HL-60 (cell line): ENCODE results near the gene RUBCNL.

Source experiments
- DNase-seq, 2 experiments: peaks; one replicate each; pipeline ENCODE4 v3.0.0-alpha.2; 2010 to 2020; ENCODE audit warnings: low read depth in 1 of 2, low spot score in 1 of 2
- H3K27ac ChIP-seq: fragments of 250-450 bp; sonication (Bioruptor Pico); replicated peaks from 2 replicates; pipeline ENCODE4 v1.5.1; 2020; ENCODE audit warnings: mild to moderate bottlenecking, moderate library complexity
- H3K27me3 ChIP-seq: fragments of 250-450 bp; sonication (Bioruptor Pico); 2 replicates; pipeline ENCODE4 v1.5.1; 2021; ENCODE audit warnings: mild to moderate bottlenecking, moderate library complexity; ENCODE audit not compliant: insufficient read depth, poor library complexity, severe bottlenecking
- H3K4me3 ChIP-seq: replicated peaks from 2 replicates; pipeline ENCODE4 v1.5.1; 2011; ENCODE audit warnings: mild to moderate bottlenecking, control low read depth, low read length; ENCODE audit not compliant: insufficient read depth
- GABPA ChIP-seq: IDR thresholded peaks from 2 replicates; pipeline ENCODE4 v1.6.1; 2012; ENCODE audit warnings: low read depth
- POLR2AphosphoS5 ChIP-seq: IDR thresholded peaks from 2 replicates; pipeline ENCODE4 v1.6.1; 2012; ENCODE audit warnings: low read depth
- SPI1 ChIP-seq: IDR thresholded peaks from 2 replicates; pipeline ENCODE4 v1.6.1; 2012; ENCODE audit warnings: low read depth, mild to moderate bottlenecking, borderline replicate concordance
- TF ChIP-seq, protein P1 (sequence below): IDR thresholded peaks from 2 replicates; pipeline ENCODE4 v1.6.1; 2012; ENCODE audit warnings: low read depth; ENCODE audit not compliant: insufficient replicate concordance
- TF ChIP-seq, protein P2 (sequence below): IDR thresholded peaks from one replicate; pipeline ENCODE4 v1.5.1; 2011; ENCODE audit warnings: low read length, control low read depth, inconsistent platforms; ENCODE audit not compliant: insufficient read depth

RUBCNL gene

DNA sequence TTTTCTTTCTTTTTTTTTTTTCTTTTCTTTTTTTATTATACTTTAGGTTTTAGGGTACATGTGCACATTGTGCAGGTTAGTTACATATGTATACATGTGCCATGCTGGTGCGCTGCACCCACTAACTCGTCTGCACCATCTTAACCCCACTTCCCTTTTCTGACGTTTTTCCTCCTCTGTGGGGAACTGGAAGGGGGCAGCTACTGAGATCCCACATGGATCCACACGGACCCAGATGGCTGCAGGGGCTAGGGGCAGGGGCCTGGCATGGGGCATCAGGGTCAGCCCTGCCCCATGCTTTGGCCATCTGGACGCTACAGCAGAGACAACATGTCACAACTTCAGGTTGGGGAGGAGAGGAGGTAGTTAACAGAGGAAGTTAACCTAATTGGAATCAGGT lies 54.3 kb downstream of the RUBCNL start:
- no peaks in the 10 kb centered on the region for H3K27me3 ChIP-seq
- DNase-seq = no peak
- H3K27ac ChIP-seq = no peak overlapping the region
- TF ChIP-seq, protein P1, sequence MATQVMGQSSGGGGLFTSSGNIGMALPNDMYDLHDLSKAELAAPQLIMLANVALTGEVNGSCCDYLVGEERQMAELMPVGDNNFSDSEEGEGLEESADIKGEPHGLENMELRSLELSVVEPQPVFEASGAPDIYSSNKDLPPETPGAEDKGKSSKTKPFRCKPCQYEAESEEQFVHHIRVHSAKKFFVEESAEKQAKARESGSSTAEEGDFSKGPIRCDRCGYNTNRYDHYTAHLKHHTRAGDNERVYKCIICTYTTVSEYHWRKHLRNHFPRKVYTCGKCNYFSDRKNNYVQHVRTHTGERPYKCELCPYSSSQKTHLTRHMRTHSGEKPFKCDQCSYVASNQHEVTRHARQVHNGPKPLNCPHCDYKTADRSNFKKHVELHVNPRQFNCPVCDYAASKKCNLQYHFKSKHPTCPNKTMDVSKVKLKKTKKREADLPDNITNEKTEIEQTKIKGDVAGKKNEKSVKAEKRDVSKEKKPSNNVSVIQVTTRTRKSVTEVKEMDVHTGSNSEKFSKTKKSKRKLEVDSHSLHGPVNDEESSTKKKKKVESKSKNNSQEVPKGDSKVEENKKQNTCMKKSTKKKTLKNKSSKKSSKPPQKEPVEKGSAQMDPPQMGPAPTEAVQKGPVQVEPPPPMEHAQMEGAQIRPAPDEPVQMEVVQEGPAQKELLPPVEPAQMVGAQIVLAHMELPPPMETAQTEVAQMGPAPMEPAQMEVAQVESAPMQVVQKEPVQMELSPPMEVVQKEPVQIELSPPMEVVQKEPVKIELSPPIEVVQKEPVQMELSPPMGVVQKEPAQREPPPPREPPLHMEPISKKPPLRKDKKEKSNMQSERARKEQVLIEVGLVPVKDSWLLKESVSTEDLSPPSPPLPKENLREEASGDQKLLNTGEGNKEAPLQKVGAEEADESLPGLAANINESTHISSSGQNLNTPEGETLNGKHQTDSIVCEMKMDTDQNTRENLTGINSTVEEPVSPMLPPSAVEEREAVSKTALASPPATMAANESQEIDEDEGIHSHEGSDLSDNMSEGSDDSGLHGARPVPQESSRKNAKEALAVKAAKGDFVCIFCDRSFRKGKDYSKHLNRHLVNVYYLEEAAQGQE = no peak
- TF ChIP-seq SPI1 = peak; percentile 90
- no peak overlapping the region for H3K4me3 ChIP-seq

DNA sequence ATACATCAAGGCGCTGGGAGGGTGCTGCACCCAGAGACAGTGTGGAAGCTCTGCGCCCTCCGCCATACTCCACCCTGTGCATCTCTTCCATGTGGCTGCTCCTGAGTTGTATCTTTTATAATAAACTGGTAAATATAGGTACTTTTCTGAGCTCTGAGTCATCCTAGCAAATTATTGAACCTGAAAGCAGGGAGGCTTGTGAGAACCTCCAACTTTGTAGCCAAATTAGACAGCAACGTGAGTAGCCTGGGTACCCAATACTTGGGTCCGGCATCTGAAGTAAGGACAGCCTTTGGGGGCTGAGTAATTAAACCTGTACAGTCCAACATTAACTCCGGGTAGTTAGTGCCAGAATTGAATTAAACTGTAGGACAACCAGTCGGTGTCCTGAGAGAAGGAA lies 57.4 kb downstream of the RUBCNL start:
- TF ChIP-seq SPI1 = no peak
- no peak for TF ChIP-seq GABPA
- TF ChIP-seq, protein P2, sequence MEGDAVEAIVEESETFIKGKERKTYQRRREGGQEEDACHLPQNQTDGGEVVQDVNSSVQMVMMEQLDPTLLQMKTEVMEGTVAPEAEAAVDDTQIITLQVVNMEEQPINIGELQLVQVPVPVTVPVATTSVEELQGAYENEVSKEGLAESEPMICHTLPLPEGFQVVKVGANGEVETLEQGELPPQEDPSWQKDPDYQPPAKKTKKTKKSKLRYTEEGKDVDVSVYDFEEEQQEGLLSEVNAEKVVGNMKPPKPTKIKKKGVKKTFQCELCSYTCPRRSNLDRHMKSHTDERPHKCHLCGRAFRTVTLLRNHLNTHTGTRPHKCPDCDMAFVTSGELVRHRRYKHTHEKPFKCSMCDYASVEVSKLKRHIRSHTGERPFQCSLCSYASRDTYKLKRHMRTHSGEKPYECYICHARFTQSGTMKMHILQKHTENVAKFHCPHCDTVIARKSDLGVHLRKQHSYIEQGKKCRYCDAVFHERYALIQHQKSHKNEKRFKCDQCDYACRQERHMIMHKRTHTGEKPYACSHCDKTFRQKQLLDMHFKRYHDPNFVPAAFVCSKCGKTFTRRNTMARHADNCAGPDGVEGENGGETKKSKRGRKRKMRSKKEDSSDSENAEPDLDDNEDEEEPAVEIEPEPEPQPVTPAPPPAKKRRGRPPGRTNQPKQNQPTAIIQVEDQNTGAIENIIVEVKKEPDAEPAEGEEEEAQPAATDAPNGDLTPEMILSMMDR = no peak
- TF ChIP-seq, protein P1 = no peak
- no peak for TF ChIP-seq POLR2AphosphoS5
- Histone ChIP-seq H3K27me3 (no peaks in the 10 kb centered on the region), H3K27ac (no peak overlapping the region), H3K4me3 (no peak overlapping the region)
- no peak for DNase-seq

DNA sequence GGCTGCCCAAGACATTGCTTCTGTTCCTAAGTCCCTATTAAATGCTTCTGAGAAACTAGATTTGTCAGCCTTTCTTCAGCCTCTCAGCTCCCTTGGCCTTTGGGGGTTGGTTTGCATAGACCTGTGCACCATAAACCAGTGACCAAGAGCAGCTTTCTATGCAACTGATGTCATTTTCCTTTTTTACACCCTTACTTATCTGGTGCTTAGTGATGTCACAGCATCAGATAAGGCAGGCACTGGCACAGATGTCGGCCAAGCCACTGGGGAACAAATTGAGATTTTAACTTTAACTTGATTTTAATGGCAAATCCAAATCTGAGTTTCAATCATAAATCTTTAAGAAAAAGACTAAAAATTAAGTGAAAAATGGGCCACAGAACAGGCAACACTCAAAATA lies 59.8 kb downstream of the RUBCNL start:
- no peak overlapping the region for H3K27ac ChIP-seq
- H3K27me3 ChIP-seq = no peaks in the 10 kb centered on the region
- TF ChIP-seq, protein P1 = no peak
- TF ChIP-seq, protein P2 = no peak
- TF ChIP-seq GABPA (no peak), POLR2AphosphoS5 (no peak), SPI1 (no peak)
- no peak overlapping the region for H3K4me3 ChIP-seq
- DNase-seq = no peak

DNA sequence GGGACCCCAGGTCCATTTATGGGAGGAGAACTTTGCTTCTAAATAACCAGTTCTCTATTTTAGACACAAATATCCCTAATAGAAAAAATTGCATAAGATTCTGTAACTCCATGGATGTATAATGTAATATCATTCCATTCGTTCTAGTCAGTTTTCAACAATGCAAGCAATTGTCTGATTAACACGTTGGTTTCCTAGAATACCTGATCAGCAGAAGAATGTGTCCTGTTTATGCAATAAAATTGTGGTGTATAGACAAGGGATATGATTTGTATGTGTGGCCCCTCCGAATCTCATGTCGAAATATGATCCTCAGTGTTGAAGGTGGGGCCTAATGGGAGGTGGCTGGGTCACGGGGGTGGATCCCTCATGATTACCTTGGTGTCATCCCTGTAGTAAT lies 62.1 kb downstream of the RUBCNL start:
- no peak for DNase-seq
- no peak overlapping the region for H3K27ac ChIP-seq
- H3K4me3 ChIP-seq = no peak overlapping the region
- TF ChIP-seq, protein P2 = no peak
- TF ChIP-seq POLR2AphosphoS5 (no peak), SPI1 (no peak), GABPA (no peak)
- TF ChIP-seq, protein P1 = no peak
- H3K27me3 ChIP-seq = no peaks in the 10 kb centered on the region
